Astrocyte (in vitro differentiated cells and primary cell): ENCODE results near the gene ADARB2.

Experiments
- CTCF ChIP-seq: IDR thresholded peaks from 2 replicates; pipeline ENCODE4 v1.5.1; 2011; ENCODE audit warnings: low read depth, mild to moderate bottlenecking, inconsistent platforms, low read length, moderate library complexity; ENCODE audit not compliant: insufficient read depth
- EZH2 ChIP-seq: IDR thresholded peaks from 2 replicates; pipeline ENCODE4 v1.6.1; 2012; ENCODE audit warnings: mild to moderate bottlenecking, low read length, inconsistent platforms; ENCODE audit not compliant: insufficient read depth

- no peak for TF ChIP-seq CTCF
- no peak for TF ChIP-seq EZH2
These were observed 506.6 kb downstream of the ADARB2 start for GRCh38 chr10:1230592-1231275.
